ENCODE results near the gene NECTIN1.

NECTIN1 gene

DNA sequence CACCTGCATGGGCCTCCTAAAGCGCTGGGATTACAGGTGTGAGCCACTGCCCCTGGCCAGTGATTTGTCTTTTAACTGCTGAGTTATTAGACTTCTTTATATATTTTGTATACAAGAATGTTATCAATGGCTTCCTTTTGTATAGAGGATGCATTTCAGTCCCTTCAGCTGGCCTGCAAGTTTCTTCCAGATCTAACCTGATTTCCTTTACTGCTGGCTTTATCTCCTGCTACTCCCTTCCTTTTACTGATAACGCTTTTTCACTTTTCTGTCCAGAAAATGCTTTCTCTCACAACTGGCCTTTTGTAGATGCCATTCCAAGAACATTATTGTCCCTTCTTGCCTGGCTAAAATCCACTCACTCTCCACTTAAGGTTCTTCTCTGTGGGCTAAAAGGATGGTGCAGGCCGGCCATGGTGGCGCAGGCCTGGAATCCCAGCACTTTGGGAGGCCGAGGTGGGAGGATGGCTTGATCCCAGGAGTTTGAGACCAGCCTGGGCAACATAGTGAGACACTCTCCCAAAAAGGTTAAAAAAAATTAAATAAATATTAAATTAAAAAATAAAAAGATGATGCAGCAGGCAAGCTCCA, 118.1 kb downstream of the NECTIN1 start:
- no peak for DNase-seq (ENCODE audit: low read depth in 2 of 2)
- H3K4me3 ChIP-seq (replicated peaks in 1 of 2; ENCODE audit: low read depth in 2 of 2, low read length in 2 of 2) = no peak overlapping the region
- no peak for TF ChIP-seq CTCF (IDR thresholded peaks at IDR 0.05; ENCODE audit: low read depth, low read length)

- TF ChIP-seq CTCF (IDR thresholded peaks at IDR 0.05; ENCODE audit: low read depth, low read length) = no peak
- no peak for DNase-seq (ENCODE audit: low read depth in 2 of 2)
These were observed 120.2 kb downstream of the NECTIN1 start for GRCh38 chr11:119608781-119609180.

DNA sequence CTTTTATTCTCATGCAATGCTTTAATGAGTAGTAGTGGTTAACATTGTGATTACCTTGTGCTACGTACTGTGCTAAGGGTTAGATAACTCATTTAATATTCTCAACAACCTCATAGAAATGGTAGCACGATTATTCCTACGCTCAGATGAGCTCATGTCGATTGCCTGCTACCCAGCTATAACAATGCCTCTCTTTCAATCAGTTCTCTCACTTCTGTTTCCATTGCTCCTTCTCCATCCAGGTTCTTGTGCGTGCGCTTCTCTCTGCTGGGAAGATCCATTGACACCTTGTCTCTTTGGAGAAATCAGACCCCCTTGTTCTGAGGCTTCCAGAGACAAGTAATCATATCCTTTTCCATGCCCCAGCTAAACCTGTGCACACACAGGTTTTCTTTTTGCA, 120.8 kb downstream of the NECTIN1 start:
- H3K4me3 ChIP-seq (replicated peaks in 1 of 2; ENCODE audit: low read depth in 2 of 2, low read length in 2 of 2) = no peak overlapping the region
- TF ChIP-seq CTCF (IDR thresholded peaks at IDR 0.05; ENCODE audit: low read depth, low read length) = no peak
- DNase-seq (ENCODE audit: low read depth in 2 of 2) = no peak

More at GRCh38 chr11:119608781-119609180, 120.2 kb downstream of the NECTIN1 start:
- H3K4me3 ChIP-seq (replicated peaks in 1 of 2; ENCODE audit: low read depth in 2 of 2, low read length in 2 of 2) = no peak overlapping the region

DNA sequence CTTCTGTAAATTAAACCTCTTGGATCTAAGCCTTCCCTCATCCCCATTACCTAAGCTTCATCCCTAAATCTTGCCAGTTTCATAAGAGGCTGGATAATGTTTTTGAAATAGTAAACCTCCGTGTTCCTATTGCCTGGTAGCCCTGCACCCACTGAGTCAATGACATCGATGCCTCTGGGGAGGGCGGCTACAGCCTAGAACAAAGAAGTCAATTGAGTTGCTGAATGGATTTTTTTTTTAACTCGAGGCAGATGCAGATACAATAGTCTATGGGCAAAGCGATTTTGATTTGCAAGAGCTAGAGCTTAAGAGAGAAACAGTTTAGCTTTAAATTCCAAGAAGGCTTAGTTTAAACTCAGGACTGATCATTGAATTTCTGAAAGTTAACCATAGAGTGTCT, 121.3 kb downstream of the NECTIN1 start:
- no peak for TF ChIP-seq CTCF (IDR thresholded peaks at IDR 0.05; ENCODE audit: low read depth, low read length)
- no peak for DNase-seq (ENCODE audit: low read depth in 2 of 2)

GRCh38 chr11:119605137-119605665, 123.8 kb downstream of the NECTIN1 start:
- TF ChIP-seq CTCF (IDR thresholded peaks at IDR 0.05; ENCODE audit: low read depth, low read length) = no peak
- no peak for DNase-seq (ENCODE audit: low read depth in 2 of 2)

More for the DNA sequence above, 121.3 kb downstream of the NECTIN1 start:
- no peak overlapping the region for H3K4me3 ChIP-seq (replicated peaks in 1 of 2; ENCODE audit: low read depth in 2 of 2, low read length in 2 of 2)

DNA sequence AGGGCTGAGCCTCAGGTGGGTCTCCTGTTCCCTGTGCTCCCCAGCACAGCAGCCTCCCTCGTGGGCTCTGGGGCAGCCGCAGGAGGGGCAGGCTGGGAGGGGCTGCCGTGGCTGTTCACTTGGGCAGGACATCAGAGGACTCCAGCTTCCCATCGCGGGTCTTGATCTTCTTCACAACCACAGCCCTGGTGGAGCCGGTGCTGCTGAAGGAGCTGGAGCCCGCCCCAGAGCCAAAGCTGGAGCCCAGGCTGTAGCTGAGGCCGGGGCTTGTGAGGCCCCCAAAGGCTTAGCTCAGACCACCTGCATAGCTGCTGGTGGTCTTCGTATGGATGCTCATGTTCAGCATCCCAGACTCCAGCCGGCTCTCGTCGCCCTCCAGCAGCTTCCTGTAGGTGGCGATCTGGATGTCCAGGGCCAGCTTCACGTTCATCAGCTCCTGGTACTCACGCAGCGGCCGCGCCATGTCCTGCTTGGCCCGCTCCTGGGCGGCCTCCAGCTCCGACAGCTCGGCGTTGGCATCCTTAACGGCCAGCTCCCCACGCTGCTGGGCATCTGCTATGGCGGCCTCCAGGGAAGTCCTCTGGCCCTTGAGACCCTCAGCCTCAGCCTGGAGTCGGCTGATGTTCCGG, 126.1 kb downstream of the NECTIN1 start:
- no peak for TF ChIP-seq CTCF (IDR thresholded peaks at IDR 0.05; ENCODE audit: low read depth, low read length)
- H3K4me3 ChIP-seq (replicated peaks in 1 of 2; ENCODE audit: low read depth in 2 of 2, low read length in 2 of 2) = no peak overlapping the region
- DNase-seq (ENCODE audit: low read depth in 2 of 2) = no peak

More at GRCh38 chr11:119605137-119605665, 123.8 kb downstream of the NECTIN1 start:
- no peak overlapping the region for H3K4me3 ChIP-seq (replicated peaks in 1 of 2; ENCODE audit: low read depth in 2 of 2, low read length in 2 of 2)

All from cardiac fibroblast (primary cell).